ENCODE results near the gene TEAD3.

The TEAD3 gene

GRCh38 chr6:35514587-35514986 is 17.7 kb upstream of the TEAD3 start:
- in situ Hi-C loops (cut with MboI; ENCODE audit: low sequenced_read_pairs), result no loop called here

DNA sequence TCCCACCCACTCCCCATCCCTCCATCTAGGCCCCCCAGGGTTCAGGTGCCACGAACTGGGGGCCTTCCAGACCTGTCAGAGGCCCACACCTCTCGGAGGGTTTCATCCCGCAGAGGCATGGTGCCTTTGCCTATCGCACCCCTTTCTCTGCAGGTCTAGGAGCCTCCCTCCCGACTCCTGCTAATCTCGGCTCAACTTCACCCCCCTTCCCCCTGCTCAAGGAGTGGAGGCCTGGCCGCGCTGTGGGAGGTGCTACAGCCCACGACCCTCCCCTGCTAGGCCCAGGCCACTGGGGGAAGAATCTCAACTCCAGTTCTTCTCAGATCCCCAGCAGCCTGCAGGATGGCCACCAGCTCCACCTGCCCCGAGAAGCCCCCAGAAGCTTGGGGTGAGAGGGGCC is 15.9 kb upstream of the TEAD3 start, which contains the start of gene TULP1:
TULP1 (minus strand) TSS at position 157 of the 400 bp plus-strand sequence; CDS start at position 119, 38 bp downstream.
- in situ Hi-C loops (cut with MboI; ENCODE audit: low sequenced_read_pairs), result no loop called here

- in situ Hi-C loops (cut with MboI; ENCODE audit: low sequenced_read_pairs), result no loop called here
Measured at GRCh38 chr6:35512006-35512405, 15.1 kb upstream of the TEAD3 start.

DNA sequence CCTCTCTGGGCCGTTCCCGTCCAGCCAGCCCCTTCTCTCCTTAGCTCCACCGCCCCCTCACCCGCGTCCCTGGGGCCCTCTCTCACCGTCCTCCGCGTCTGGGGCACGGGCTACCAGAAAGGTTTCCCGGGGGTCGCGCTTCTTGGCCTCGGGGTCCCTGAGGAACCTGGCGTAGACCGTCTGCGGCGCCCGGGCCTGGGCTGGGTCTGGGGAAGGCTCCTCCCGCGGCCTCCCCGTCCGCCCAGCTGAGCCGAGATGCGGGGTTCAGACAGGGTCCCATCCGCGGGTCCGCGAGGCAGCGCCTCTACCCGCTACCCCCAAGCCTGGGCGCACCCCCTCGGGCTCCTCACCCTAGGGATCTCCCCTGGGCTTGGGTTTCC is 14.7 kb upstream of the TEAD3 start:
- in situ Hi-C loops (cut with MboI; ENCODE audit: low sequenced_read_pairs), result no loop called here

GRCh38 chr6:35510916-35511561 is 14.2 kb upstream of the TEAD3 start:
- in situ Hi-C loops (cut with MboI; ENCODE audit: low sequenced_read_pairs), result no loop called here

DNA sequence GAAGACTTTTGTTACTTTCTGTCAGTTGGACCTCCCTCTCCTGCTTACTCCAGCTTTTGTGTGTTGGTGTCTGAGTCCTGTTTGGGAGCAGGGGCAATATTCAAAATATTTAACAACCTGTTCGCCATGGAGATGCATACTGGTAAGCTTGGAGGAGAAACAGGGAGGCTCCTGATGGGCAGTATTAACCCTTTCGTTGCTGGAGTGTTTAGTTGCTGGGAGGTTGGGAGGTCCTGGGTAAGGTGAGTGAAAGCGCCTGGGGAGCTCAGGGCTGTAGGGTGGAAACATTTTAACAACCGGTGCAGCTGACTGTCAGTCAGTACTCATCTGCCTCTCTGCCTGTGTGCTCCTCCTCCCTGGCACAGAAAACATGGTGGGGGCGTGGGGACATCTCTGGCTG is 11.7 kb upstream of the TEAD3 start:
- in situ Hi-C loops (cut with MboI; ENCODE audit: low sequenced_read_pairs), result no loop called here

DNA sequence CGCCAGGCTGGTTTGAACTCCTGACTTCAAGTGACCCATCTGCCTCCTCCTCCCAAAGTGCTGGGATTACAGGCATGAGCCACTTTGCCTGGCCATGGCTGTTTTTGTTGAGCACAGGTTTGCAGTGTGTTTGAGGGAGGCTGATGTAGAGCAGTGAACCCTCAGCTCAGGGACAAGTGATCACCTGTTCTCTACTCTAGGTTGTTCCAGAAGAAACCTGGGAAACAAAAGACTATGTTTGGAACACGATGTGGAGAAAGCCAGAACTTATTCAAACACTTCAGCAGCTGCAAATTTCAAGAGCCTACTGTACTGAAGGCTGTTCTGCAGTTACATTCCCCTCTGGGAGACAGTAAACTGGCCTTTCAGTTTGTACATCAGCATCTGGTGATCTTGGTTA is 11.1 kb upstream of the TEAD3 start:
- in situ Hi-C loops (cut with MboI; ENCODE audit: low sequenced_read_pairs), result no loop called here

DNA sequence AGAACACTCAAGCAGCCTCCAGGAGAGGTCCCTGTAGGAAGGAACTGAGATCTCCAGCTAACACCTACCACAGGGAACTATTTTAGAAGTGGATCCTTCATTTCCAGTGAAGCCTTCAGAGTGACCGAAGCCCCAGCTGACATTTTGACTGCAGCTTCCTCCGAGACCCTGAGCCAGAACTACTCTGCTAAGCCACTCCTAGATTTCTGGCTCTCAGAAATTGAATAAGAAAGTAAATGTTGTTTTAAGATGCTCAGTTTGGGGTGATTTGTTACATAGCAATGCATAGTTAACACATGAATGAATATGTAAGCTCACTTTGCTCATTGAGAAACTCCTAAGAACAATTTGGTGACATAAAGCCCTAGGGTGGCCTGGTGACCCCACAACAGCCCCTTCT is 10.3 kb upstream of the TEAD3 start:
- in situ Hi-C loops (cut with MboI; ENCODE audit: low sequenced_read_pairs), result no loop called here

- in situ Hi-C loops (cut with MboI; ENCODE audit: low sequenced_read_pairs), result no loop called here
Measured at GRCh38 chr6:35506536-35506935, 9.7 kb upstream of the TEAD3 start.

DNA sequence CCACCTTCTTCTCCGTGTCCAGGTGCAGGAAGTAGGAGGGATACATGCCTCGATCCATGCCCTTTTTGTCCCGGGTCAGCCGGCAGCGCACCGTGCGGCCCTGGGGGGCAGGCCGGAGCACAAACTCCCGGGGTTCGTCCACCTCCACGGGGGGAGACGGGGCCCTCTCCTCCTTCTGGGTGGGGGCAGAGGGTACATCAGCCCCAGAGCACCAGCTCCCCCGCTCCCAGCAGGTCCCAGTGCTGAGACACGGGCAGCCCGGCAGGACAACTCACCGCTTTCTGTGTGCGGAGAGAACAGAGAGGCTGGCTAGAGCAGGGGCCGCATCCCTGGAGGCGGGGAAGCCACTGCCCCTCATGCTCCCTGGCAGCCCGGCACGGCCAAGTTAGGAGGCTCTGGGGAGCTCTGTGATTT is 9.1 kb upstream of the TEAD3 start:
- in situ Hi-C loops (cut with MboI; ENCODE audit: low sequenced_read_pairs), result no loop called here

DNA sequence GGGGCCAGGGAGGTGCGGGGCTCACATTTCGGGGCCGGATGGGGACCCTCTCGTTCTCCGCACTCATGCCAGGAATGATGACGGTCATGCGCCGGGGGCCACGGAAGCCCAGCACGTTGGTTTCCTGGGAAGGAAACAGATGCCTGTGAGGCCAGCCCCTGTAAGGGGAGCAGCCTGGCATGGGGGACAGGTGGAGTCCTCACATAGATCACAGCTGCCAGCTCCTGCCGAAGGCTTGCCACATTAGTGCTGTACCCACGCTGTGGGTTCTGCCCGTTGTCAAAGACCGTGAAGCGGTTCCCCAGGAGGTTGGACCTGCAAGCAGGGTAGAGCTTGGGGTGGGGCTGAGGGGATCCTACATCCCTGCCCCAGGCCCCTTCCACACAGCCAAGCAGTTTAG is 6.7 kb upstream of the TEAD3 start:
- in situ Hi-C loops (cut with MboI; ENCODE audit: low sequenced_read_pairs), result no loop called here

- in situ Hi-C loops (cut with MboI; ENCODE audit: low sequenced_read_pairs), result no loop called here
Measured at GRCh38 chr6:35501784-35502183, 4.9 kb upstream of the TEAD3 start.

DNA sequence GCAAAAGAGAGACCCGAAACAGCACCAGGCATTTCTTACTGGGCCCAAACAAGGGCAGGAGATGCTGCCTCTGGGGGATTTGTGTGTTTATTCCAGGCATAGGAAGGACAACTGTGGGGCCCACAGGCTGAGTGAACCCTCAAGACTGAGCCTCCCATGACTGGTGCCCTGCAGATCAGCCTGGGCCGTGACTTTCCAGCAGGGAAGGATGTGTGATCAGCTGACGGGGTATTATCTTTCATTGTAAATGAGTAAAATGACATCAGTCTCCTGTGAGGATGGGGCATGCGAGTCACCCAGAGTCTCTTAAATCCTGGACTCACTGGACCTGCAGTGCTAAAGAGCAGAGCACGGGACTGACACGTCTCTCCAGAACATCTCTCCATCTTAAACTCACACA is 3.9 kb upstream of the TEAD3 start:
- in situ Hi-C loops (cut with MboI; ENCODE audit: low sequenced_read_pairs), result no loop called here

DNA sequence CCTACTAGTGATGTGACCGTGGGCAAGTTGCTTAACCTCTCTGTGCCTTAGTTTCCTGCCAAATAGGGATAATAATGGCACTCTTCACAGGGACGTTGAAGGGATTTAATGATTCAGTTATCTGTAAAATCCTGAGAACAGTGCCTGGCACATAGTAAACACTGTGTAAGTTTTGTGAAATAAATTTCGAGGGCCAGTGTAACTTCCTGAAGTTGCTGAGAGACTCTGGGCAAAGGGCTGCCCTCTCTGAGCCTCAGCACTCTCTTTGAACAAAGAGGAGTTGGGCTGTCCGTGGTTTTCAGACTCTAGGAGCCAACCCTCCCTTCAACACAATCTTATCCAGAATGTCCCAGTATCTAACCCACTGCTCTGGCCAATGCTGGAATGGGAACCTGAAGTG is 2.5 kb upstream of the TEAD3 start:
- in situ Hi-C loops (cut with MboI; ENCODE audit: low sequenced_read_pairs), result no loop called here

- in situ Hi-C loops (cut with MboI; ENCODE audit: low sequenced_read_pairs), result no loop called here
Measured at GRCh38 chr6:35498422-35499067, 1.7 kb upstream of the TEAD3 start.

DNA sequence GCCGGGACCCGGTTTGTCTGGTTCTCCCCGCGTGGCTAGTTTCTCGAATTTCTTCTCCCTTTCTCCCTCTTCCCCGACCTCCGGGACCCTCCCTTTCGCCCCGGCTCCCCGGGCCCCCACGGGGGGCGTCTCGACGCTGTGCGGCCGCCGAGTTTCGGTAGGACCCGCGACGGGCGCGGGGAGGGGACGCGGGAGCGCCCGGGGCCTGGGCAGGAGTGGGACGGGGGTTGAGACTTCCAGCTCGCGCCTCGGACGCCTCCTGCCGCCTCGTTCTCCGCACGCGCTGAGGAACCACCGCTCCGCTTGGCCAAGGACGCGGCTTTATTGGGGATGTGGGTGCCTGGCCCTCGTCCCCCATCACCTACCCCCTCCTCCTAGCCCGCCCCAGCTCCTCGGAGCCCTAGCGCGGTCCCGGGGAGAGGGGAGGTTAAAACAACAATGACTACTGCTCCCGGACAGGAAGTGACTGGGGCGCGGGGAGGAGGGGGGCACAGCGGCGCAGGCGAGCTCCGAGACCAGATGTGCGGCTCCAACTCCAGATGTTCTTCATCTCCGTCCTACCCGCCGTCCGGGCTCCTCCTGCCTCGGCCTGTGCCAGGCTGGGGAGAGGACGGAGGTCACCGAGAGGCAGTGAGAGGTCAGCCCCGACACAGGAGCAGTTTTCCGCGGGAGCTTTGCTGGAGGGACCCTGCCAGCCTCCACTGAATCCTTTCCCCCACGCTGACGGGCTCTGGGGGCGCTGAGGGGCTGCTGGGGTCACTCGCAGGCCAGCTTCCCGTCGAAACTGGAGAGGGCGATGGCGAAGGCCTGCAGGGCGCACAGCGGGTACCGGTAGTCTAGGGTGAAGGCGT is 917 bp upstream of the TEAD3 start:
- in situ Hi-C loops (cut with MboI; ENCODE audit: low sequenced_read_pairs), result no loop called here

DNA sequence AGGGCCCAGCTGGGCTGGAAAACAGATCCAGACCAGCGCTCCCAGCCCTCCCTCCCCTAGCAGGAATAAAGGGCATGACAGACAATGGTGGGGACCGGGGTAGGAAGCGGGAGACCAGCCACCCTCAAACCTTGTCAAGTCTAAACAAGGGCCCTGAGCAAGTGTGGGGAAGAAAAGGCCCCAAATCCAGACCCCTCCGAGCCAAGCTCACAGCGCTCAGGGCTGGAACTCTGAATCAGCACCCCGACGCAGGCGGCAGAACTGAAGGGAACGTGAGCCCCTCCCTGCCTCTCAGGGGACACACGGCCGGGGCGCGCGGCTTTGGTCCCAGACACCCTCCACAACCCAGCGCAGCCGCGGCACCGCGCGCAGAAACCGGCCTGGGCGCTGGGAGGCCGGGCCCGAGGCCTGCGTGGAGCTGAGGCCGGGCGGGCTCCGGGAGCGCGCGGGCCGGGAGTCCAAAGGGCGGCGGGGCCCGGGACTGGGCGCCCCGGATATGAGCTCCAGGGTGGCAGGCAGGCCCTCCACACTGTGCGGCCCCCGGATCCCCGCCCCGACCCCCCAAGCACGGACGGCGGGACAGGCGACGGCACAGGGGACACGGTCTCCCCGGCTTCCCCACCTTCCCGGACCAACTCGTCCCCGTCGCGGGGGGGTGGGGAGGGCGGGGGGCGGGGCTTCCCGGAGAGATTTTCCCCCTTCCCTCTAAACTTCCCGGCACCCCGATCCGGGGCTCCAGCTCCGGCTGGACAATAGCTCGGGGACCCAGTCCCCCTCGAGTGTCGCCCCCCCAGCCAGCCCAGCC is 641 bp downstream of the TEAD3 start:
- in situ Hi-C loops (cut with MboI; ENCODE audit: low sequenced_read_pairs), result no loop called here

DNA sequence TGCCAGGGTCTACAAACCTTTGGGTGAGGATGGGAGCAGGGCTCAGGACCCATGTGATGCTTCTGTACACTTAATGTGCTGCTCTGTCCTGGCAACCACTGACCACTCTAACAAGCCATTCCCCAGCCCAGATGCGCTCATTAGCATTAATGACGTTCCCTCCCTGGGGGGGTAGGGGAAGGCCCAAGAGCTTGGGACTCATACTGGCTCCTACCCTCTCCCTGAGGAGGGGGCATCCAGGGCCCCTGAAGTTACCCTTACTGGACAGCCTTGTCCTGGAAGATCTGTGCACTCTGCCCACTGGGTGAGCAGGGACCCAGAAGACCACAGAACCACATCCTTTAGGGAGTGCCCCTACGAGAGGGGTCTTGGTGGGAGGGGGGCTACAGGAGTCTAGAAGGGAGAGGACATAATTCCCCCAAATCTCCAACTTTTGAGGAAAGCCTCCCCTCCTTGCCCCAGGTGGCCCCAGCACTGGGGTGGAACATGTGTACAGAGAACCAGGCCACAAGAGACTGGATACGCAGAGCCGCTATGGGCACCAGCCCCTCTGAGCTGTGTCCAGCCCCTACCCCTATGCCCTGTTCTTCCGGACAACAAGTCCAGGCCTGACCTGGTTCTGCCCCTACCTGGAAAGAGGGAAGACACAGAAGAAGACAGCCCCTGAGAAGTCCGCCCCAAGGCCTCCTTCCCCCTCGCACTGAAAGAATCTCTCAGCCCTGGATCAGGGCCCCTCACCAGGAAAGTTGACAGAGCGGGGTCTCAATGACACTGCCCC is 1.4 kb downstream of the TEAD3 start:
- in situ Hi-C loops (cut with MboI; ENCODE audit: low sequenced_read_pairs), result no loop called here

- in situ Hi-C loops (cut with MboI; ENCODE audit: low sequenced_read_pairs), result no loop called here
Measured at GRCh38 chr6:35494161-35494563, 2.7 kb downstream of the TEAD3 start.

GRCh38 chr6:35493307-35493983 is 3.4 kb downstream of the TEAD3 start:
- in situ Hi-C loops (cut with MboI; ENCODE audit: low sequenced_read_pairs), result no loop called here
